Choroid plexus epithelial cell (primary cell): ENCODE results near the gene TES.

Experiments
- DNase-seq: peaks from one replicate; pipeline ENCODE4 v3.0.0-alpha.2; 2010; ENCODE audit warnings: low read depth
- H3K4me3 ChIP-seq: 2 replicates; pipeline ENCODE4 v1.5.1; 2011; ENCODE audit warnings: low read depth, mild to moderate bottlenecking, control low read depth, low read length, moderate library complexity
- CTCF ChIP-seq: conservative IDR thresholded peaks from 2 replicates; pipeline ENCODE4 v1.5.1; 2011; ENCODE audit warnings: low read depth, mild to moderate bottlenecking, control low read depth, inconsistent platforms, low read length, moderate library complexity

Gene TES

GRCh38 chr7:116218051-116218645 is 7.8 kb downstream of the TES start:
- DNase-seq, result peak; percentile 96
- no peak overlapping the region for H3K4me3 ChIP-seq
- no peak for TF ChIP-seq CTCF

- H3K4me3 ChIP-seq, result no peak overlapping the region
- TF ChIP-seq CTCF, result no peak
- DNase-seq, result no peak
These were observed 8.4 kb downstream of the TES start for GRCh38 chr7:116218747-116219146.

GRCh38 chr7:116219288-116219687 is 8.9 kb downstream of the TES start:
- DNase-seq, result no peak
- H3K4me3 ChIP-seq, result no peak overlapping the region
- no peak for TF ChIP-seq CTCF

- no peak for DNase-seq
- no peak overlapping the region for H3K4me3 ChIP-seq
- TF ChIP-seq CTCF, result no peak
These were observed 9.5 kb downstream of the TES start for GRCh38 chr7:116219834-116220233.

- no peak overlapping the region for H3K4me3 ChIP-seq
These were observed 12.2 kb downstream of the TES start for GRCh38 chr7:116222501-116222900.

GRCh38 chr7:116223588-116223987 is 13.2 kb downstream of the TES start:
- H3K4me3 ChIP-seq, result no peak overlapping the region
- no peak for TF ChIP-seq CTCF
- no peak for DNase-seq

More at GRCh38 chr7:116222501-116222900, 12.2 kb downstream of the TES start:
- no peak for DNase-seq
- no peak for TF ChIP-seq CTCF

GRCh38 chr7:116224492-116225098 is 14.3 kb downstream of the TES start:
- peak; percentile 64 for DNase-seq
- no peak overlapping the region for H3K4me3 ChIP-seq
- no peak for TF ChIP-seq CTCF
